H9 (cell line): ENCODE measurements around the gene CLINT1. TPM values are rescaled to one million over a fixed set of nuclear protein-coding genes. Genes with fewer than 3 reads are reported as not detected.

Experiments used
- DNase-seq: peaks from one replicate; pipeline ENCODE4 v3.0.0-alpha.2; 2017
- H2AFZ ChIP-seq: one replicate; pipeline ENCODE4 v1.6.1; 2013; ENCODE audit warnings: mild to moderate bottlenecking, low read length, control low read depth, moderate library complexity
- H2AK5ac ChIP-seq: 2 replicates; pipeline ENCODE4 v1.6.1; 2013; ENCODE audit warnings: low read length, control low read depth, mixed read lengths; ENCODE audit not compliant: insufficient read length
- H2BK120ac ChIP-seq: one replicate; pipeline ENCODE4 v1.6.1; 2013; ENCODE audit warnings: low read depth, mild to moderate bottlenecking, low read length, control low read depth, inconsistent platforms; ENCODE audit not compliant: poor library complexity, severe bottlenecking
- H2BK12ac ChIP-seq: 2 replicates; pipeline ENCODE4 v1.6.1; 2013; ENCODE audit warnings: low read length, control low read depth, mixed read lengths, low read depth; ENCODE audit not compliant: insufficient read length
- H2BK15ac ChIP-seq: 2 replicates; pipeline ENCODE4 v1.6.1; 2013; ENCODE audit warnings: low read depth, low read length, control low read depth
- H2BK20ac ChIP-seq: one replicate; pipeline ENCODE4 v1.6.1; 2013; ENCODE audit warnings: low read depth, mild to moderate bottlenecking, low read length, control low read depth, inconsistent platforms; ENCODE audit not compliant: poor library complexity, severe bottlenecking
- H2BK5ac ChIP-seq: 2 replicates; pipeline ENCODE4 v1.6.1; 2013; ENCODE audit warnings: low read length, control low read depth, mixed read lengths; ENCODE audit not compliant: insufficient read length
- H3K14ac ChIP-seq: 2 replicates; pipeline ENCODE4 v1.6.1; 2013; ENCODE audit warnings: low read length, control low read depth; ENCODE audit not compliant: insufficient read depth
- H3K18ac ChIP-seq: 2 replicates; pipeline ENCODE4 v1.6.1; 2013; ENCODE audit warnings: low read depth, mild to moderate bottlenecking, mixed read lengths, low read length, control low read depth; ENCODE audit not compliant: insufficient read length
- H3K23ac ChIP-seq: 2 replicates; pipeline ENCODE4 v1.6.1; 2013; ENCODE audit warnings: low read length, control low read depth, mixed read lengths, low read depth; ENCODE audit not compliant: insufficient read length
- H3K23me2 ChIP-seq: 2 replicates; pipeline ENCODE4 v1.6.1; 2013; ENCODE audit warnings: low read depth, mild to moderate bottlenecking, mixed read lengths, low read length, control low read depth; ENCODE audit not compliant: insufficient read length, poor library complexity, severe bottlenecking
- H3K27ac ChIP-seq: 2 replicates; pipeline ENCODE4 v1.5.1; 2013; ENCODE audit warnings: low read length, control low read depth, mixed read lengths, low read depth; ENCODE audit not compliant: insufficient read length
- H3K27me3 ChIP-seq: 2 replicates; pipeline ENCODE4 v1.6.1; 2013; ENCODE audit warnings: low read length, control low read depth, inconsistent platforms; ENCODE audit not compliant: insufficient read depth
- H3K4ac ChIP-seq: 2 replicates; pipeline ENCODE4 v1.6.1; 2013; ENCODE audit warnings: low read depth, mild to moderate bottlenecking, control low read depth, inconsistent platforms, low read length, moderate library complexity
- H3K4me1 ChIP-seq: 2 replicates; pipeline ENCODE4 v1.6.1; 2013; ENCODE audit warnings: low read length, control low read depth, inconsistent platforms; ENCODE audit not compliant: insufficient read depth
- H3K4me2 ChIP-seq: 2 replicates; pipeline ENCODE4 v1.6.1; 2013; ENCODE audit warnings: low read length, control low read depth, mixed read lengths; ENCODE audit not compliant: insufficient read length, insufficient read depth
- H3K56ac ChIP-seq: 2 replicates; pipeline ENCODE4 v1.6.1; 2013; ENCODE audit warnings: low read depth, mild to moderate bottlenecking, mixed read lengths, low read length, control low read depth; ENCODE audit not compliant: insufficient read length
- H3K79me1 ChIP-seq: 2 replicates; pipeline ENCODE4 v1.6.1; 2013; ENCODE audit warnings: low read depth, mild to moderate bottlenecking, moderate library complexity, low read length, control low read depth, inconsistent platforms; ENCODE audit not compliant: insufficient read depth, poor library complexity, severe bottlenecking
- H3K79me2 ChIP-seq: 2 replicates; pipeline ENCODE4 v1.6.1; 2013; ENCODE audit warnings: low read length, control low read depth, inconsistent platforms; ENCODE audit not compliant: insufficient read depth
- H3K9ac ChIP-seq: 2 replicates; pipeline ENCODE4 v1.6.1; 2013; ENCODE audit warnings: low read length, control low read depth, mixed read lengths; ENCODE audit not compliant: insufficient read length; ENCODE audit errors: extremely low read depth
- H3K9me3 ChIP-seq: one replicate; pipeline ENCODE4 v1.6.1; 2013; ENCODE audit warnings: low read depth, low read length, inconsistent platforms; ENCODE audit not compliant: control insufficient read depth
- H3T11ph ChIP-seq: one replicate; pipeline ENCODE4 v1.6.1; 2013; ENCODE audit warnings: mild to moderate bottlenecking, low read length, control low read depth, inconsistent platforms
- H4K20me1 ChIP-seq: one replicate; pipeline ENCODE4 v1.6.1; 2013; ENCODE audit not compliant: control insufficient read depth, insufficient read length, insufficient read depth
- H4K5ac ChIP-seq: 2 replicates; pipeline ENCODE4 v1.6.1; 2013; ENCODE audit warnings: low read depth, mild to moderate bottlenecking, mixed read lengths, low read length, control low read depth; ENCODE audit not compliant: insufficient read length
- H4K8ac ChIP-seq: replicated peaks from 2 replicates; pipeline ENCODE4 v1.6.1; 2013; ENCODE audit warnings: low read length, control low read depth, mixed read lengths, low read depth; ENCODE audit not compliant: insufficient read length
- H4K91ac ChIP-seq: 2 replicates; pipeline ENCODE4 v1.6.1; 2013; ENCODE audit warnings: low read depth, mild to moderate bottlenecking, moderate library complexity, mixed read lengths, low read length, control low read depth; ENCODE audit not compliant: insufficient read length
- H3K27ac Mint-ChIP-seq, 3 experiments: 2 replicates in 2 of 3; 3 replicates in 1 of 3; pipeline ENCODE4 v1.8.0; 2020 to 2021; ENCODE audit warnings: mixed read lengths in 3 of 3, mild to moderate bottlenecking in 1 of 3, moderate library complexity in 1 of 3
- H3K27me3 Mint-ChIP-seq: 2 replicates; pipeline ENCODE4 v1.8.0; 2021; ENCODE audit warnings: low read depth, mild to moderate bottlenecking, moderate library complexity, mixed read lengths
- H3K36me3 Mint-ChIP-seq, 3 experiments: 2 replicates in 2 of 3; 3 replicates in 1 of 3; pipeline ENCODE4 v1.8.0; 2020 to 2021; ENCODE audit warnings: low read depth in 3 of 3, mixed read lengths in 3 of 3; ENCODE audit not compliant: insufficient read depth in 1 of 3
- H3K4me1 Mint-ChIP-seq, 2 experiments: 2 replicates each; pipeline ENCODE4 v1.8.0; 2020; ENCODE audit warnings: mixed read lengths in 2 of 2
- H3K4me3 Mint-ChIP-seq, 2 experiments: 2 replicates in 1 of 2; 3 replicates in 1 of 2; pipeline ENCODE4 v1.8.0; 2020 to 2021; ENCODE audit warnings: mild to moderate bottlenecking in 2 of 2, mixed read lengths in 2 of 2, moderate library complexity in 1 of 2
- H3K9me3 Mint-ChIP-seq, 2 experiments: 2 replicates in 1 of 2; 3 replicates in 1 of 2; pipeline ENCODE4 v1.8.0; 2020; ENCODE audit warnings: mild to moderate bottlenecking in 2 of 2, mixed read lengths in 2 of 2, moderate library complexity in 1 of 2
- WGBS: extraction: QIAGEN DNeasy Blood & Tissue Kit; methylation state at CpG from one replicate; pipeline ENCODE4 v1.1.7; 2013; ENCODE audit warnings: missing lambda C conversion rate, low lambda C conversion rate, mixed read lengths; ENCODE audit not compliant: insufficient read length; ENCODE audit errors: extremely low coverage; 5-methylcytosine and 5-hydroxymethylcytosine counted together
- total RNA-seq: library from RNA; stranded (reverse); gene quantifications from 2 replicates; pipeline ENCODE4 v1.2.1, GENCODE V29; 2021
- TF ChIP-seq, protein P1 (sequence below): fragments of 200-600 bp; sonication (generic); conservative IDR thresholded peaks from 3 replicates; pipeline ENCODE4 v1.8.0; 2021; ENCODE audit warnings: antibody characterized with exemption, mild to moderate bottlenecking

Gene CLINT1
- total RNA-seq, 1 experiment from 2014 or later = 79.1 TPM

DNA sequence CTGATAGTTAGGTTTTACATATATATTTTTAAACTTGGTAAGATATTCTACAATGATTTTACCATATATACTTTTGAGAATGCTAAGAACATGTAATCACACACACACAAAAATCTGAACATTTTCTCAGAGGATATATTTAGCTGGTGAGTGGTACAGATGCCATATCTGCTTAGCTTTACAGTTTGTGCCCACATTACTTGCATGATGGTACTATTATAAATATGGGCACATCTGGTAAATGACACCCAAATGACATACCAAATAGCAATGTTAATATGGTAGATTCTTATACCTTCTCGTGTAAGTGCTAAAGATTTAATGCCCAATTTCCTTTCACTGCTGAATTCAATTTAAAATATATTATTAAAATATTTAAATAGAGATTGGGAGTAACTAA lies 58.8 kb downstream of the CLINT1 start:
- no peaks in the 10 kb centered on the region for H3K27me3 Mint-ChIP-seq
- Histone ChIP-seq H3K79me1 (no peaks in the 10 kb centered on the region), H3K4ac (no peak overlapping the region), H3K23ac (no peak overlapping the region), H3K9me3 (no peaks in the 10 kb centered on the region), H3K23me2 (no peaks in the 10 kb centered on the region), H3K27ac (no peak overlapping the region), H2BK15ac (no peak overlapping the region), H4K20me1 (no peaks in the 10 kb centered on the region), H2AFZ (no peak overlapping the region), H4K8ac (no peak overlapping the region), H2BK12ac (no peak overlapping the region), H4K5ac (no peak overlapping the region), H3K79me2 (no peaks in the 10 kb centered on the region), H3K14ac (no peak overlapping the region), H2BK5ac (no peak overlapping the region), H3K18ac (no peak overlapping the region), H3K27me3 (no peaks in the 10 kb centered on the region), H3K4me1 (no peaks in the 10 kb centered on the region), H3T11ph (no peak overlapping the region), H3K4me2 (no peak overlapping the region), H3K56ac (no peak overlapping the region), H2AK5ac (no peak overlapping the region), H2BK120ac (no peak overlapping the region), H2BK20ac (no peak overlapping the region), H3K9ac (no peak overlapping the region), H4K91ac (no peak overlapping the region)
- H3K4me1 Mint-ChIP-seq = no peaks in the 10 kb centered on the region
- no peaks in the 10 kb centered on the region for H3K9me3 Mint-ChIP-seq
- H3K36me3 Mint-ChIP-seq = peaks cover 11 to 43% (median 42%) of the 10 kb centered on the region in 3 experiments; a peak in 6 of 7 replicates
- TF ChIP-seq, protein P1, sequence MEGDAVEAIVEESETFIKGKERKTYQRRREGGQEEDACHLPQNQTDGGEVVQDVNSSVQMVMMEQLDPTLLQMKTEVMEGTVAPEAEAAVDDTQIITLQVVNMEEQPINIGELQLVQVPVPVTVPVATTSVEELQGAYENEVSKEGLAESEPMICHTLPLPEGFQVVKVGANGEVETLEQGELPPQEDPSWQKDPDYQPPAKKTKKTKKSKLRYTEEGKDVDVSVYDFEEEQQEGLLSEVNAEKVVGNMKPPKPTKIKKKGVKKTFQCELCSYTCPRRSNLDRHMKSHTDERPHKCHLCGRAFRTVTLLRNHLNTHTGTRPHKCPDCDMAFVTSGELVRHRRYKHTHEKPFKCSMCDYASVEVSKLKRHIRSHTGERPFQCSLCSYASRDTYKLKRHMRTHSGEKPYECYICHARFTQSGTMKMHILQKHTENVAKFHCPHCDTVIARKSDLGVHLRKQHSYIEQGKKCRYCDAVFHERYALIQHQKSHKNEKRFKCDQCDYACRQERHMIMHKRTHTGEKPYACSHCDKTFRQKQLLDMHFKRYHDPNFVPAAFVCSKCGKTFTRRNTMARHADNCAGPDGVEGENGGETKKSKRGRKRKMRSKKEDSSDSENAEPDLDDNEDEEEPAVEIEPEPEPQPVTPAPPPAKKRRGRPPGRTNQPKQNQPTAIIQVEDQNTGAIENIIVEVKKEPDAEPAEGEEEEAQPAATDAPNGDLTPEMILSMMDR = no peak
- H3K4me3 Mint-ChIP-seq = no peak overlapping the region
- WGBS = no CpG with 5 or more reads among the region's 1 CpG
- no peak overlapping the region for H3K27ac Mint-ChIP-seq
- no peak for DNase-seq
